Smooth muscle cell (in vitro differentiated cells): ENCODE results near the gene ERN1. TPM values are rescaled to one million over a fixed set of nuclear protein-coding genes. Genes with fewer than 3 reads are reported as not detected.

Experiments
- DNase-seq: peaks from one replicate; lab custom pipeline; 2025; ENCODE audit not compliant: unreplicated experiment; lab: John Stamatoyannopoulos, UW
- H2AFZ ChIP-seq: fragments of 200-600 bp; sonication (generic); 2 replicates; pipeline ENCODE4 v1.6.0; 2016; ENCODE audit warnings: antibody characterized with exemption, low read depth, mild to moderate bottlenecking
- H3F3A ChIP-seq: fragments of 200-600 bp; sonication (generic); 2 replicates; pipeline ENCODE4 v1.6.0; 2017; ENCODE audit warnings: antibody characterized with exemption, low read depth
- H3K27ac ChIP-seq: fragments of 200-600 bp; sonication (generic); 2 replicates; pipeline ENCODE4 v1.5.1; 2016; ENCODE audit warnings: low read depth, mild to moderate bottlenecking
- H3K27me3 ChIP-seq: fragments of 200-600 bp; sonication (generic); 2 replicates; pipeline ENCODE4 v1.6.1; 2016; ENCODE audit warnings: low read depth, mild to moderate bottlenecking
- H3K36me3 ChIP-seq: fragments of 200-600 bp; sonication (generic); 2 replicates; pipeline ENCODE4 v1.5.1; 2016; ENCODE audit warnings: low read depth
- H3K4me1 ChIP-seq: fragments of 200-600 bp; sonication (generic); 2 replicates; pipeline ENCODE4 v1.5.1; 2016; ENCODE audit warnings: low read depth
- H3K4me2 ChIP-seq: fragments of 200-600 bp; sonication (generic); 2 replicates; pipeline ENCODE4 v1.6.0; 2016; ENCODE audit warnings: mild to moderate bottlenecking
- H3K4me3 ChIP-seq: fragments of 200-600 bp; sonication (generic); 2 replicates; pipeline ENCODE4 v1.5.1; 2016; ENCODE audit warnings: mild to moderate bottlenecking
- H3K79me2 ChIP-seq: fragments of 200-600 bp; sonication (generic); 2 replicates; pipeline ENCODE4 v1.6.0; 2016; ENCODE audit warnings: low read depth, mild to moderate bottlenecking
- H3K9ac ChIP-seq: fragments of 200-600 bp; sonication (generic); 2 replicates; pipeline ENCODE4 v1.6.0; 2016; ENCODE audit warnings: low read depth
- H3K9me3 ChIP-seq: fragments of 200-600 bp; sonication (generic); replicated peaks from 2 replicates; pipeline ENCODE4 v1.5.1; 2016; ENCODE audit warnings: low read depth
- H4K20me1 ChIP-seq: fragments of 200-600 bp; sonication (generic); 2 replicates; pipeline ENCODE4 v1.6.0; 2016; ENCODE audit warnings: low read depth
- CTCF ChIP-seq: fragments of 200-600 bp; sonication (generic); IDR thresholded peaks from 2 replicates; pipeline ENCODE4 v1.5.1; 2017; ENCODE audit warnings: borderline replicate concordance, mild to moderate bottlenecking, antibody characterized with exemption; ENCODE audit not compliant: insufficient read depth, poor library complexity, severe bottlenecking
- WGBS: methylation state at CpG from one replicate; pipeline ENCODE4 v1.1.7; 2016; ENCODE audit warnings: low lambda C conversion rate; 5-methylcytosine and 5-hydroxymethylcytosine counted together
- polyA plus RNA-seq: library from polyadenylated mRNA; unstranded; fragments of >200 nt; fragmentation: Nextera tagmentation; extraction: Ambion mirVana; gene quantifications from 2 replicates; pipeline ENCODE4 v1.2.1, GENCODE V29; 2016
- total RNA-seq: library from RNA; depleted of rRNA; stranded (reverse); fragments of >200 nt; gene quantifications from 2 replicates; pipeline ENCODE4 v1.2.3, GENCODE V29; 2014

Gene ERN1
- total and polyA plus RNA-seq, 2 experiments from 2014 or later = 8.6 to 9.0 TPM

GRCh38 chr17:64130559-64131001 lies 636 bp upstream of the ERN1 start:
- Histone ChIP-seq H3K27ac (peak overlapping the region; percentile 96), H3K4me2 (peak overlapping the region; percentile 90), H3K9me3 (no peaks in the 10 kb centered on the region), H3K27me3 (no peaks in the 10 kb centered on the region), H2AFZ (peak overlapping the region; percentile 70), H3K4me3 (peak overlapping the region; percentile 89), H3K9ac (peak overlapping the region; percentile 87), H4K20me1 (peaks cover 27% of the 10 kb centered on the region), H3F3A (no peaks in the 10 kb centered on the region), H3K36me3 (no peaks in the 10 kb centered on the region), H3K79me2 (peaks cover 34% of the 10 kb centered on the region), H3K4me1 (peaks cover 6% of the 10 kb centered on the region)
- 23% methylated on average over 24 of the region's 24 CpGs for WGBS
- TF ChIP-seq CTCF = no peak
- DNase-seq = no peak

- no peaks in the 10 kb centered on the region for H3F3A ChIP-seq
- no peak for TF ChIP-seq CTCF
- peak overlapping the region; percentile 96 for H3K27ac ChIP-seq
- H3K4me2 ChIP-seq = peak overlapping the region; percentile 95
- no peak overlapping the region for H2AFZ ChIP-seq
- WGBS = under 1% methylated on average over 31 of the region's 31 CpGs
- peaks cover 6% of the 10 kb centered on the region for H3K4me1 ChIP-seq
- peak overlapping the region; percentile 95 for H3K9ac ChIP-seq
- H3K9me3 ChIP-seq = no peaks in the 10 kb centered on the region
- H3K36me3 ChIP-seq = no peaks in the 10 kb centered on the region
- H4K20me1 ChIP-seq = peaks cover 38% of the 10 kb centered on the region
- H3K79me2 ChIP-seq = peaks cover 44% of the 10 kb centered on the region
- peak overlapping the region; percentile 89 for H3K4me3 ChIP-seq
- no peaks in the 10 kb centered on the region for H3K27me3 ChIP-seq
- no peak for DNase-seq
These were observed 504 bp downstream of the ERN1 start for GRCh38 chr17:64129515-64129764.

- WGBS = 17% methylated on average over 15 of the region's 15 CpGs
- H3F3A ChIP-seq = no peaks in the 10 kb centered on the region
- no peak for DNase-seq
- H3K9me3 ChIP-seq = no peaks in the 10 kb centered on the region
- H3K9ac ChIP-seq = peak overlapping the region; percentile 95
- H3K36me3 ChIP-seq = no peaks in the 10 kb centered on the region
- peak overlapping the region; percentile 96 for H3K27ac ChIP-seq
- H3K27me3 ChIP-seq = no peaks in the 10 kb centered on the region
- peaks cover 39% of the 10 kb centered on the region for H4K20me1 ChIP-seq
- no peak for TF ChIP-seq CTCF
- H3K4me2 ChIP-seq = peak overlapping the region; percentile 95
- no peak overlapping the region for H2AFZ ChIP-seq
- peak overlapping the region; percentile 89 for H3K4me3 ChIP-seq
- H3K4me1 ChIP-seq = peaks cover 6% of the 10 kb centered on the region
- H3K79me2 ChIP-seq = peaks cover 49% of the 10 kb centered on the region
These were observed 993 bp downstream of the ERN1 start for GRCh38 chr17:64128787-64129514.

- Histone ChIP-seq H3K36me3 (no peaks in the 10 kb centered on the region), H3F3A (no peaks in the 10 kb centered on the region), H3K4me2 (peak overlapping the region; percentile 42), H3K4me3 (no peak overlapping the region), H3K27ac (peak overlapping the region; percentile 36), H3K9me3 (no peaks in the 10 kb centered on the region), H4K20me1 (peaks cover 47% of the 10 kb centered on the region), H2AFZ (no peak overlapping the region), H3K9ac (peak overlapping the region; percentile 29), H3K4me1 (peaks cover 6% of the 10 kb centered on the region), H3K27me3 (no peaks in the 10 kb centered on the region), H3K79me2 (peaks cover 65% of the 10 kb centered on the region)
- no peak for DNase-seq
- no peak for TF ChIP-seq CTCF
- WGBS = 14% methylated on average over 1 of the region's 1 CpG
These were observed 3.0 kb downstream of the ERN1 start for GRCh38 chr17:64126918-64127317.
